Liver (tissue), 9 donors: ENCODE results near the gene C1QTNF3. TPM values are rescaled to one million over a fixed set of nuclear protein-coding genes. Genes with fewer than 3 reads are reported as not detected.

ENCODE experiments used
- DNase-seq: peaks from one replicate; pipeline ENCODE4 v3.0.0-alpha.2; 2017; ENCODE audit warnings: low spot score
- H3K27ac ChIP-seq, 2 donors: one replicate each; pipeline ENCODE4 v1.7.0; 2013; ENCODE audit warnings: inconsistent platforms in 2 of 2, low read length in 2 of 2, control low read depth in 1 of 2, low read depth in 1 of 2, mild to moderate bottlenecking in 1 of 2
- H3K27me3 ChIP-seq, 4 donors: one replicate each; pipeline versions ENCODE4 v1.6.1 to v1.7.0; 2013; ENCODE audit warnings: low read length in 3 of 4, inconsistent platforms in 1 of 4, mild to moderate bottlenecking in 1 of 4, moderate library complexity in 1 of 4; ENCODE audit not compliant: control insufficient read depth in 4 of 4, insufficient read depth in 4 of 4
- H3K36me3 ChIP-seq, 4 donors: one replicate each; pipeline versions ENCODE4 v1.6.1 to v1.7.0; 2013; ENCODE audit warnings: low read length in 3 of 4, mild to moderate bottlenecking in 3 of 4, low read depth in 1 of 4, moderate library complexity in 1 of 4; ENCODE audit not compliant: control insufficient read depth in 4 of 4, insufficient read depth in 3 of 4
- H3K4me1 ChIP-seq, 4 donors: one replicate each; pipeline versions ENCODE4 v1.6.1 to v1.7.0; 2013; ENCODE audit warnings: low read length in 3 of 4, mild to moderate bottlenecking in 3 of 4, moderate library complexity in 1 of 4; ENCODE audit not compliant: control insufficient read depth in 4 of 4, insufficient read depth in 4 of 4
- H3K4me3 ChIP-seq, 3 donors: one replicate each; pipeline versions ENCODE4 v1.6.1 to v1.7.0; 2013; ENCODE audit warnings: low read length in 3 of 3, control low read depth in 1 of 3, low read depth in 1 of 3, mild to moderate bottlenecking in 1 of 3
- H3K9ac ChIP-seq, 2 donors: one replicate each; pipeline ENCODE4 v1.7.0; 2013; ENCODE audit warnings: low read length in 2 of 2, mild to moderate bottlenecking in 2 of 2, moderate library complexity in 2 of 2, control low read depth in 1 of 2, low read depth in 1 of 2
- H3K9me3 ChIP-seq, 4 donors: one replicate each; pipeline versions ENCODE4 v1.6.1 to v1.7.0; 2013; ENCODE audit warnings: low read length in 3 of 4; ENCODE audit not compliant: control insufficient read depth in 4 of 4
- EGR1 ChIP-seq, 2 donors: IDR thresholded peaks; 2 replicates each; pipeline ENCODE4 v1.6.1; 2016 to 2018; ENCODE audit warnings: antibody characterized with exemption in 2 of 2, low read depth in 2 of 2
- FOXA1 ChIP-seq: IDR thresholded peaks from 2 replicates; pipeline ENCODE4 v1.6.1; 2016; ENCODE audit warnings: antibody characterized with exemption
- FOXA2 ChIP-seq: IDR thresholded peaks from 2 replicates; pipeline ENCODE4 v1.6.1; 2016; ENCODE audit warnings: antibody characterized with exemption
- GABPA ChIP-seq, 2 donors: IDR thresholded peaks in 1 of 2; conservative IDR thresholded peaks in 1 of 2; 2 replicates each; pipeline ENCODE4 v1.6.1; 2016; ENCODE audit warnings: antibody characterized with exemption in 2 of 2, mild to moderate bottlenecking in 1 of 2, moderate library complexity in 1 of 2
- HNF4A ChIP-seq, 2 donors: conservative IDR thresholded peaks; 2 replicates each; pipeline ENCODE4 v1.6.1; 2016; ENCODE audit warnings: antibody characterized with exemption in 2 of 2, mild to moderate bottlenecking in 2 of 2
- HNF4G ChIP-seq: IDR thresholded peaks from 2 replicates; pipeline ENCODE4 v1.6.1; 2016; ENCODE audit warnings: antibody characterized with exemption
- NR2F2 ChIP-seq: IDR thresholded peaks from 2 replicates; pipeline ENCODE4 v1.6.1; 2016; ENCODE audit warnings: antibody characterized with exemption
- RAD21 ChIP-seq, 2 donors: IDR thresholded peaks; 2 replicates each; pipeline ENCODE4 v1.6.1; 2016; ENCODE audit warnings: antibody characterized with exemption in 2 of 2, mild to moderate bottlenecking in 2 of 2
- RXRA ChIP-seq, 2 donors: IDR thresholded peaks; 2 replicates each; pipeline ENCODE4 v1.6.1; 2017 to 2018; ENCODE audit warnings: antibody characterized with exemption in 2 of 2, mild to moderate bottlenecking in 1 of 2
- TAF1 ChIP-seq: conservative IDR thresholded peaks from 2 replicates; pipeline ENCODE4 v1.6.1; 2016; ENCODE audit warnings: antibody characterized with exemption, mild to moderate bottlenecking
- YY1 ChIP-seq: IDR thresholded peaks from 2 replicates; pipeline ENCODE4 v1.6.1; 2016; ENCODE audit warnings: antibody characterized with exemption, mild to moderate bottlenecking
- WGBS: extraction: QIAGEN DNeasy Blood & Tissue Kit; methylation state at CpG from one replicate; pipeline ENCODE4 v1.1.7; 2013; 5-methylcytosine and 5-hydroxymethylcytosine counted together
- polyA plus RNA-seq, 2 donors: library from polyadenylated mRNA; stranded (reverse) in 1 of 2; unstranded in 1 of 2; fragments of 200-250 nt in 1 of 2; fragments of >200 nt in 1 of 2; fragmentation: Nextera tagmentation in 1 of 2; extraction: Ambion mirVana in 1 of 2; gene quantifications; one replicate each; pipeline versions ENCODE4 v1.2.1 to v1.2.3, GENCODE V29; 2013 to 2015
- total RNA-seq, 2 donors: library from RNA; depleted of rRNA; stranded (reverse); fragments of >200 nt; gene quantifications; one replicate each; pipeline ENCODE4 v1.2.3, GENCODE V29; 2014
- TF ChIP-seq, protein P1 (sequence below): IDR thresholded peaks from 2 replicates; pipeline ENCODE4 v1.6.1; 2016; ENCODE audit warnings: antibody characterized with exemption
- TF ChIP-seq, protein P2 (sequence below): IDR thresholded peaks from 2 replicates; pipeline ENCODE4 v1.6.1; 2016; ENCODE audit warnings: antibody characterized with exemption, mild to moderate bottlenecking
- TF ChIP-seq, protein P3 (sequence below): IDR thresholded peaks from 2 replicates; pipeline ENCODE4 v1.6.1; 2016; ENCODE audit warnings: antibody characterized with exemption
- TF ChIP-seq, protein P4 (sequence below): fragments of 150-350 bp; IDR thresholded peaks from 2 replicates; pipeline ENCODE4 v1.5.1; 2017; ENCODE audit warnings: improper control_type of control experiment, low read depth, low read length; ENCODE audit not compliant: missing input control
- TF ChIP-seq, protein P5 (sequence below): IDR thresholded peaks from 2 replicates; pipeline ENCODE4 v1.6.1; 2016; ENCODE audit warnings: antibody characterized with exemption
- donor health status: healthy.
- donor health status: healthy.
- donor health status: healthy.
- donor health status: healthy.
- donor health status: healthy.

C1QTNF3 gene
- total and polyA plus RNA-seq, 4 donors: 0.81 to 6.2 (median 2.5) TPM

DNA sequence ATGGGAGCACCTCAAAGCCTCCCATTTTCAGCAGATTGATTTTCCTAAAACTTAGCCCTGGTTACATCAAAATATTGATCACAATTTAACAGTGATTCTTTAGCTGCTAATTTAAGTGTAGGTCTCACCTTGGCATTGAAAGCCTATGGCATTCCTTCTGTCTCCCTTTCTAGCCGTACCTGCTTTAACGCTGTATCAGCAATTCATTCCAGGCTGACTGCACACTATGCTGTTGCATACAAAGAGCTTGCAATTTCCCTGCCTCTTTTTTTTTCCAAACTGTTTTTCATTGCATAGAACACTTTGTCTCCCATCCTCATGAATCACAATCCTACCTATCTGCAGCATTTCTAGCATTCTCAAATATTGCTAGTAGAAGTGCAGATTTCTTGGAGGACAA, 26.3 kb downstream of the C1QTNF3 start:
- 27% methylated on average over 2 of the region's 2 CpGs for WGBS
- H3K27ac ChIP-seq: no peak overlapping the region
- TF ChIP-seq RXRA (IDR thresholded peaks at IDR 0.05): no peak
- no peak for TF ChIP-seq EGR1 (IDR thresholded peaks at IDR 0.05; ENCODE audit: low read depth in 2 of 2)
- no peak for TF ChIP-seq NR2F2
- TF ChIP-seq, protein P1, sequence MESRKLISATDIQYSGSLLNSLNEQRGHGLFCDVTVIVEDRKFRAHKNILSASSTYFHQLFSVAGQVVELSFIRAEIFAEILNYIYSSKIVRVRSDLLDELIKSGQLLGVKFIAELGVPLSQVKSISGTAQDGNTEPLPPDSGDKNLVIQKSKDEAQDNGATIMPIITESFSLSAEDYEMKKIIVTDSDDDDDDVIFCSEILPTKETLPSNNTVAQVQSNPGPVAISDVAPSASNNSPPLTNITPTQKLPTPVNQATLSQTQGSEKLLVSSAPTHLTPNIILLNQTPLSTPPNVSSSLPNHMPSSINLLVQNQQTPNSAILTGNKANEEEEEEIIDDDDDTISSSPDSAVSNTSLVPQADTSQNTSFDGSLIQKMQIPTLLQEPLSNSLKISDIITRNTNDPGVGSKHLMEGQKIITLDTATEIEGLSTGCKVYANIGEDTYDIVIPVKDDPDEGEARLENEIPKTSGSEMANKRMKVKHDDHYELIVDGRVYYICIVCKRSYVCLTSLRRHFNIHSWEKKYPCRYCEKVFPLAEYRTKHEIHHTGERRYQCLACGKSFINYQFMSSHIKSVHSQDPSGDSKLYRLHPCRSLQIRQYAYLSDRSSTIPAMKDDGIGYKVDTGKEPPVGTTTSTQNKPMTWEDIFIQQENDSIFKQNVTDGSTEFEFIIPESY: no peak
- TF ChIP-seq, protein P2, sequence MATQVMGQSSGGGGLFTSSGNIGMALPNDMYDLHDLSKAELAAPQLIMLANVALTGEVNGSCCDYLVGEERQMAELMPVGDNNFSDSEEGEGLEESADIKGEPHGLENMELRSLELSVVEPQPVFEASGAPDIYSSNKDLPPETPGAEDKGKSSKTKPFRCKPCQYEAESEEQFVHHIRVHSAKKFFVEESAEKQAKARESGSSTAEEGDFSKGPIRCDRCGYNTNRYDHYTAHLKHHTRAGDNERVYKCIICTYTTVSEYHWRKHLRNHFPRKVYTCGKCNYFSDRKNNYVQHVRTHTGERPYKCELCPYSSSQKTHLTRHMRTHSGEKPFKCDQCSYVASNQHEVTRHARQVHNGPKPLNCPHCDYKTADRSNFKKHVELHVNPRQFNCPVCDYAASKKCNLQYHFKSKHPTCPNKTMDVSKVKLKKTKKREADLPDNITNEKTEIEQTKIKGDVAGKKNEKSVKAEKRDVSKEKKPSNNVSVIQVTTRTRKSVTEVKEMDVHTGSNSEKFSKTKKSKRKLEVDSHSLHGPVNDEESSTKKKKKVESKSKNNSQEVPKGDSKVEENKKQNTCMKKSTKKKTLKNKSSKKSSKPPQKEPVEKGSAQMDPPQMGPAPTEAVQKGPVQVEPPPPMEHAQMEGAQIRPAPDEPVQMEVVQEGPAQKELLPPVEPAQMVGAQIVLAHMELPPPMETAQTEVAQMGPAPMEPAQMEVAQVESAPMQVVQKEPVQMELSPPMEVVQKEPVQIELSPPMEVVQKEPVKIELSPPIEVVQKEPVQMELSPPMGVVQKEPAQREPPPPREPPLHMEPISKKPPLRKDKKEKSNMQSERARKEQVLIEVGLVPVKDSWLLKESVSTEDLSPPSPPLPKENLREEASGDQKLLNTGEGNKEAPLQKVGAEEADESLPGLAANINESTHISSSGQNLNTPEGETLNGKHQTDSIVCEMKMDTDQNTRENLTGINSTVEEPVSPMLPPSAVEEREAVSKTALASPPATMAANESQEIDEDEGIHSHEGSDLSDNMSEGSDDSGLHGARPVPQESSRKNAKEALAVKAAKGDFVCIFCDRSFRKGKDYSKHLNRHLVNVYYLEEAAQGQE: no peak
- no peak for TF ChIP-seq FOXA2
- TF ChIP-seq TAF1: no peak
- TF ChIP-seq, protein P3, sequence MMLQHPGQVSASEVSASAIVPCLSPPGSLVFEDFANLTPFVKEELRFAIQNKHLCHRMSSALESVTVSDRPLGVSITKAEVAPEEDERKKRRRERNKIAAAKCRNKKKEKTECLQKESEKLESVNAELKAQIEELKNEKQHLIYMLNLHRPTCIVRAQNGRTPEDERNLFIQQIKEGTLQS: no peak
- TF ChIP-seq HNF4G: no peak
- TF ChIP-seq YY1: no peak

DNA sequence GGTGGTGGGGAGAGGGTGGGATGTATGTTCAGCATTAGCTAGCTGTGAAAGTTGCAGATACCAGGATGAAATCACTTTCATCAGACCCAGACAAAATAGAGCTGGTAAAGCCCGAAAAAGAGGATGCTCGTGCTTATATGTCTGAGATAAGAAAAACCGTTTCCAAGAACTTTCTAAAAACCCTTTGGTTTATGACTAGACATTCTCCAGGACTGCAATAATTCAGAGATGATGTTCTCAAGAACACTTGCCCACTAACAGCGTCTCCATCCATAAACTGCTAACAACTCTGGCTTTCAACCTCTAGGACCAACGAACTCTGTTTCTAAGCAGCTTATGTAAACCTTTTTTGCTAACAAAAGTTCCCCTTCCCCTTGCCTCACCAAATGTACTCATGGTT, 26.8 kb downstream of the C1QTNF3 start:
- Histone ChIP-seq H3K27me3 (no peaks in the 10 kb centered on the region), H3K9ac (no peak overlapping the region), H3K4me1 (peaks cover 0 to 27% (median 21%) of the 10 kb centered on the region in 4 donors), H3K36me3 (peaks cover 0 to 3% (median 0%) of the 10 kb centered on the region in 4 donors), H3K27ac (no peak overlapping the region), H3K4me3 (no peak overlapping the region), H3K9me3 (no peaks in the 10 kb centered on the region)
- WGBS: 60% methylated on average over 5 of the region's 5 CpGs
- TF ChIP-seq RXRA (IDR thresholded peaks at IDR 0.05) (no peak), RAD21 (IDR thresholded peaks at IDR 0.05) (no peak), NR2F2 (no peak), HNF4G (no peak), FOXA1 (no peak), HNF4A (conservative IDR thresholded peaks at IDR 0.05) (no peak), TAF1 (no peak), YY1 (no peak), GABPA (IDR thresholded peaks at IDR 0.05 in 1 of 2, conservative IDR thresholded peaks at IDR 0.05 in 1 of 2) (no peak), EGR1 (IDR thresholded peaks at IDR 0.05; ENCODE audit: low read depth in 2 of 2) (no peak)
- TF ChIP-seq, protein P1: no peak
- TF ChIP-seq, protein P3: no peak
- TF ChIP-seq, protein P4, sequence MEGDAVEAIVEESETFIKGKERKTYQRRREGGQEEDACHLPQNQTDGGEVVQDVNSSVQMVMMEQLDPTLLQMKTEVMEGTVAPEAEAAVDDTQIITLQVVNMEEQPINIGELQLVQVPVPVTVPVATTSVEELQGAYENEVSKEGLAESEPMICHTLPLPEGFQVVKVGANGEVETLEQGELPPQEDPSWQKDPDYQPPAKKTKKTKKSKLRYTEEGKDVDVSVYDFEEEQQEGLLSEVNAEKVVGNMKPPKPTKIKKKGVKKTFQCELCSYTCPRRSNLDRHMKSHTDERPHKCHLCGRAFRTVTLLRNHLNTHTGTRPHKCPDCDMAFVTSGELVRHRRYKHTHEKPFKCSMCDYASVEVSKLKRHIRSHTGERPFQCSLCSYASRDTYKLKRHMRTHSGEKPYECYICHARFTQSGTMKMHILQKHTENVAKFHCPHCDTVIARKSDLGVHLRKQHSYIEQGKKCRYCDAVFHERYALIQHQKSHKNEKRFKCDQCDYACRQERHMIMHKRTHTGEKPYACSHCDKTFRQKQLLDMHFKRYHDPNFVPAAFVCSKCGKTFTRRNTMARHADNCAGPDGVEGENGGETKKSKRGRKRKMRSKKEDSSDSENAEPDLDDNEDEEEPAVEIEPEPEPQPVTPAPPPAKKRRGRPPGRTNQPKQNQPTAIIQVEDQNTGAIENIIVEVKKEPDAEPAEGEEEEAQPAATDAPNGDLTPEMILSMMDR: no peak
- TF ChIP-seq, protein P5, sequence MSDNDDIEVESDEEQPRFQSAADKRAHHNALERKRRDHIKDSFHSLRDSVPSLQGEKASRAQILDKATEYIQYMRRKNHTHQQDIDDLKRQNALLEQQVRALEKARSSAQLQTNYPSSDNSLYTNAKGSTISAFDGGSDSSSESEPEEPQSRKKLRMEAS: no peak
- DNase-seq: no peak

More for the DNA sequence above, 26.3 kb downstream of the C1QTNF3 start:
- H3K36me3 ChIP-seq: peaks cover 0 to 3% (median 0%) of the 10 kb centered on the region in 4 donors
- no peaks in the 10 kb centered on the region for H3K27me3 ChIP-seq
- H3K4me1 ChIP-seq: peaks cover 0 to 27% (median 21%) of the 10 kb centered on the region in 4 donors
- no peak for DNase-seq
- H3K9me3 ChIP-seq: no peaks in the 10 kb centered on the region
- no peak overlapping the region for H3K9ac ChIP-seq
- H3K4me3 ChIP-seq: no peak overlapping the region
